HS-5 (cell line): ENCODE measurements around the gene SH3RF3.

Experiments used
- DNase-seq: peaks from one replicate; pipeline ENCODE4 v3.0.0-alpha.2; 2012; ENCODE audit warnings: low read depth

SH3RF3 gene

GRCh38 chr2:109340381-109340780 lies 211.4 kb downstream of the SH3RF3 start:
- no peak for DNase-seq

- DNase-seq: no peak
These were observed 212.6 kb downstream of the SH3RF3 start for GRCh38 chr2:109341355-109342255.

- DNase-seq: no peak
These were observed 213.3 kb downstream of the SH3RF3 start for GRCh38 chr2:109342256-109342850.

DNA sequence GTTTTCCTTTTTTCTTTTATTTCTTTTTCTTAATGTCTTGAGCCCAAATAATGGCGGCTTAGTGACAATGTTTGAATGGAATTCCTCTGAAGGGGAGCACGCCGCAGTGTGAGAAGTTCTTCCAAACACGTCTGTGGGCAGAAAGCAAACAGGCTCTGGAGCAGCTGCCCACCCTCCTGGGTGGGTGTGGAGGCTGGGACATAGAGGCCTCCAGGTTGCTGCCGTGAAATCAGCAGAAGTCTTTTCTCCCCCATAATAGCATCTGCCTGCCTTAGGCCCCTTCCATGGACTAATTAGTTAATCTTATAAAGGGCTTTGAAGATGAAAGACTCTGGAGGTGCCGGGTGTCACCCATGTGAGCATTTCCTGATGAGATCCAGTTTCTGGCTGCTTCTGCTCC lies 213.9 kb downstream of the SH3RF3 start:
- DNase-seq: no peak

DNA sequence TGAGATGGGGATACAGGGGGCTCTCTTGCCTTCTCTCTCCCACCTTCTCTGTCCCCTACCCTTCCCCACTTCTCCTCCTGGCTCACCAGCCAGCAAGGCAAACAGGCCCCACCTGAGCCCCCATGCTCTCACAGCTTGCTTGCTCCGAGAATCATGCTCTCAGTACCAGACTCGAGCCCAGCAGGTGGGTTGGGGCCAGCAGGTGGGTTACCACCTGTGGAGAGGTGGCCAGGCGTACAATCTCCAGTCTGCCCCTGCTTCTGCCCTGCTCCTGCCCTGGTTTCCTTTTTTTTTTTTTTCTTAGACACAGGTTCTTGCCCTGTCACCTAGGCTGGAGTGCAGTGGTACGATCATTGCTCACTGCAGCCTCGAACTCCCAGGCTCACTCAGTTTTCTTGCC lies 214.5 kb downstream of the SH3RF3 start:
- no peak for DNase-seq

DNA sequence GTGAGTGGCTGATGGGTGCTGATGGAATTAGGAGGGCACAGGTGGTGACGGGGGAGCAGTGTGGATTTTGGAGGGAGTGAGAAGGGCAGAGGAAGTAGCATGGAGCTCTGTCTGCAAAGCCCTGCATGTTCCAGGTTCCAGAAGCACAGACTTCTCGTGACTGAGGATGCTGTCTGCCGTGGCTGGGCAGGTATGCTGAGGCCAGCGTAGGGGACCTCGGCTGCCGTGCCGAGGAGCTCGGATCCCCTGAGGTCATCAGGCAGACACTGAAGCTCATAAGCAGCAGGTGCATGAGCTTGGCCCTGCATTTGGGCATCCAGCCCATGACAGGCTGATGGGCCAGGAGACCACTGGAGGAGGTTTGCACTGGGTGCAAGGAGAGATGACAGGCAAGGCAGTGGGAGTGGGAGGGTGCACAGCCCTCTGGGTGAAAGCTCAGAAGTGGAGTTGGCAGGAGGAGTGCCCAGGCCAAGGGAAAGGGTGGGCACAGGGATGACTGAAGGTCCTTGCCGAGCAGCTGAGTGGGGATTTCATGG lies 215.3 kb downstream of the SH3RF3 start:
- no peak for DNase-seq

- no peak for DNase-seq
These were observed 216.1 kb downstream of the SH3RF3 start for GRCh38 chr2:109345091-109345490.

- no peak for DNase-seq
These were observed 216.9 kb downstream of the SH3RF3 start for GRCh38 chr2:109345653-109346480.

DNA sequence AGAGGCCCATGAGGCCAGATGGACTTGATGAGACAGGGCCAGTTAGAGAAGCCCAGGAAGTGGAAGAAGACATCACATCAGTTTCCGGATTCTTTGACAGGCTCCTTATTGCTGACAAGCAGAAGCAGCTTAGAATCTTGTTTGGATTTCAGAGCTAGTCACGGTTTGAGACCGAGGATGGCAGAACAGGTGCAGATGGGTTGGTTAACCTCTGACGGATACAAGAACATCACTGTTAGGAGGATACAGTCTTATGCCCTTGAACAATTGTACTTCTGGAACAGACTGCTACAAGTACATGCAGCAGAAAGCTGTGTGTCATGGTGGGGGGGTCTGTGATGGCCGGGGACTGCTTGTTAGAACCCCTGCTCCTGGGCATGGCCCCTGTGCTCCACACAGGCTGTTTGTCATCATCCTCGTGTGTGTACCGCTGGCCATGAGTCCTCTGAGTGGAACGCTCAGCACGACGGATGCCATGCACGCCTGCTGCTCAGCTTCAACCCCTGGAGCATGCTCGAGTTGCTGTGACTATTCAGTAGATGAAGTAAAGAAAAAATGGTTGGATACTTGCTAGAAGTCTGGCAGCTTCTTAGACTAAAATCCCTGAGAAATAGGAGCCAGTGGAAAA lies 217.7 kb downstream of the SH3RF3 start:
- no peak for DNase-seq

GRCh38 chr2:109347626-109348025 lies 218.6 kb downstream of the SH3RF3 start:
- DNase-seq: no peak

DNA sequence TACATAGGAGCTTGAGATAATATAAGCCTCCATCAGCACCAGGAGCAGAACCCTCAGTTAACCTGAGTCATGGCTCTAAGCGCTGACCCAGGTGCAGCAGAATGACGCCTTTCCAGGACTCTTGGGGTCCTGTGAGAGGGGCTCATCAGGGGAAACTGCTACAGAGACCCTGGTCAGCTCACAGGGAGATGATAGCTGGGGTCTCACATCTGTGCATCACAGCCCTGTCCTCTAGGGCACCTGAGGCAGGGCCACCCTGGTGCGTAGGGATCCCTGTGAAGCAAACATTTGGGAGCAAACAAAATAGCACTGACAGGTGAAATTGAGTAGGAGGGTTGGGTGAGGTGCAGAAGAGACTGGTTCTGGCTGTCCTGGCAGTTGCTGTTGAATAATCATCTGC lies 219.2 kb downstream of the SH3RF3 start:
- no peak for DNase-seq

- no peak for DNase-seq
These were observed 219.9 kb downstream of the SH3RF3 start for GRCh38 chr2:109348671-109349502.

- DNase-seq: no peak
These were observed 220.8 kb downstream of the SH3RF3 start for GRCh38 chr2:109349503-109350465.

GRCh38 chr2:109350526-109350925 lies 221.5 kb downstream of the SH3RF3 start:
- no peak for DNase-seq

DNA sequence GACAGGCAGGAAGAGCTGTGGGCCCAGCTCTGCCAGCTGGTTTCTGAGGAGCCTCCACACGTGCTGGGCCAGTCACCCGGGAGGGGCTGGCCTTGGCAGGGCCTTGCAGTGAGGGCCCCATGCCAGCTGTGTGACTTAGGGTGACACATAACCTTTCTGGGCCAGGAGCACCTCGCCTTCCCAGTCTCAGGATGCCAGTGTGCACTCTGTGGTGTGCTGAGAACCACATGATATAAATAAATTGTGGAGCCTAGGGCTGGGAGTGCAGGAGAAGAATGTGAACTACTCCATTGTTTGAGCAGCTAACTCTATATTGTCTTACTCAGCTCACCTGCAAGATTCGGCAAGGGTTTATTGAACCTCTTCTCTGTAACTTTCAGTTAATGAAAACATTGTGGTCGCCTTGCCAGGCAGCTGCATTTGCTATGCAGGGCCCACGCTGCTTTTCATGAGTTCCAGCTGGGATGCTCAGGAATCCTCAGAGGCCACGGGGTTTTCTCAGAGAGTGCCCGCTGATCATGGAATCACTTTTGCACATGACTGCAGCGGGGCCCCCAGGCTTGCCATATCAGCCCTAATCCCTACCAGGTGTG lies 222.3 kb downstream of the SH3RF3 start:
- DNase-seq: peak; percentile 75

DNA sequence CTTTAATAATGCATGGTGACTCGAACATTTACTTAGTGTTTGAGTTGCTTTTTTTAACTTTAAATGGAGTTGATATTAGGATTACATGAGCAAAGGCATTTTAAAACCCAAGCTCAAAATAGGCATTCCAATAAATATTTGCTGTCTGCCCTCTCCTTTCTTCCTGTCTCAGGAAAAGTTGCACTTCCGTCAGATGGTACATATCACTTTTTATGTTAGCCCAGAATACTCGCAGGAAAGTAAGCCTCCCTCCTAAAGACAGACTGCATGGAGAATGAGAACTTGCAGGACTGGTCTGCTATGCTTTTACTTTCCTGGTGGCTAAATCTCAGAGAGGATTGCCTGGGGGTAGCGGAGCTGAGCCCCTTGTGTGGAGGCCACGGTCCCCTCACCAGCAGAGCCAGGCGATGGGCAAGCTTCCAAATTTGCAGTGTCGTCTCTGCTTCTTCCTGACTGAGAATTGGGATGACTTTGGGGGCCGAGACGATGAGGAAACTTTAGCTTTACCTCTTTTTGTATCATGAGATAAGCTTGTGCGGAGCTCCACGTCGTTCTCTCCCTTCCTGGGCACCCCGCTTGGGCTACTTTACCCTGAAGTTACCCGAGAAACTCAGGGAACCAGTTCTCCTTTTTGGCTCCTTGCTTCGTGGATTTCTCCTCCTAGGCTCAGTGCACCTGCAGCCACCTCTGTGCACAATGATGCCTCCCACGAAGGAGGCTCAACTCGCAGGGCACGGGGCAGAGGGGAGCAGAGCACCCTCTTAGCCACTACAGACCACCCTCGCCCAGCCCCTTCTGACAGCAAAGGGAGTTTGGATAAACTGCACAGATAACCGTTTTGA lies 223.3 kb downstream of the SH3RF3 start:
- no peak for DNase-seq

- no peak for DNase-seq
These were observed 224.1 kb downstream of the SH3RF3 start for GRCh38 chr2:109352898-109353689.
